Raji (cell line): ENCODE measurements around the gene COL25A1.

ENCODE experiments used
- POLR2A ChIP-seq: IDR thresholded peaks from 2 replicates; pipeline ENCODE4 v1.6.1; 2011; ENCODE audit warnings: low read depth, low read length, control low read depth; ENCODE audit not compliant: insufficient read depth

The COL25A1 gene

DNA sequence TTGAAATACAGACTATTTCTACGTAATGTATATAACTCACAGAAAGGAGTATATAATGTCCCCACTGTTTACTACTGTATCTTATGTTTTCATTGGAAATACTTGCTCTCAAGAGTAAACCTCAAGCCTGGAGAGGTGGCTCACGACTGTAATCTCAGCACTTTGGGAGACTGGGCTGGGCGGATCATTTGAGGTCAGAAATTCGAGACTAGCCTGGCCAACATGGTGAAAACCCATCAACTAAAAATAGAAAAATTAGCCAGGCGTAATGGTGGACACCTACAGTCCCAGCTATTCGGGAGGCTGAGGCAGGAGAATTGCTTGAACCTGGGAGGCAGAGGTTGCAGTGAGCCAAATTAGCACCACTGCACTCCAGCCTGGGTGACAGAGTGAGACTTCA is 92.8 kb downstream of the COL25A1 start:
- TF ChIP-seq POLR2A, result no peak

DNA sequence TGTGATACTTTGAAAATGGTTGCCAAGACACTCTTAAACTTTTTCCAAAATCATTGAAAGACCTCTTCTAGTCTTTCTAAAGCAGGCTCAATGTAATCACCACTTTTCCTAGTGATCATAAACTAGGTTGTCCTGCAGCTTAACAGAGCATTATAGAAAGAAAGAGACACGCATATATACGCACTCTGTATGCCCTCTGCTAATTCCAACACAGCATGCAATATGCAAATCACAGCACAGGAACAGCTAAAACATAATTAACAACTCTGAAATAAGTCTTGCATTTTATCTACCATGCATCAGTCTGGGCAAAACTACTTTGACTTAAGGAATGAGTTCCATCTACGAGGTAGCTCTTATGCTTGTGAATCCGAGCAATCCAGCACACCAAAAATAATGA is 94.6 kb downstream of the COL25A1 start:
- no peak for TF ChIP-seq POLR2A

DNA sequence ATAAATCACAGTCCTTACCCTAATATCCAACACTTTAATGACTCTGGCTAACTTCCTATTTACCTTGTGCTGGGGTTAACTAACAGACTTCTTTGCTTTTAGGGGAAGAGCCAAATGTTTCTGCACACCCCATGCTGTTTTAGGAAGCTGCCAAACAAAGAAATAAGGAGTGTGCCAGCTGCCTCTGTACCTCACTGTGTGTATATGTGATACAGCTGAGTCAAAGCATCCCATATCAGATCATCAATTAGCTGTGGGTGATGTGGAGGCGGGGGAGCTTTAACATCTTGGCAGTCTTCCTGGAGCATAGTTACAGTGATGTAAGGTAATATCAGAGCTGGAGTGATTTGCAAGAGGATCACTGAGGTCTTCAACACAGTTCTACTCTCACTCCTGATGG is 95.4 kb downstream of the COL25A1 start:
- TF ChIP-seq POLR2A, result no peak

DNA sequence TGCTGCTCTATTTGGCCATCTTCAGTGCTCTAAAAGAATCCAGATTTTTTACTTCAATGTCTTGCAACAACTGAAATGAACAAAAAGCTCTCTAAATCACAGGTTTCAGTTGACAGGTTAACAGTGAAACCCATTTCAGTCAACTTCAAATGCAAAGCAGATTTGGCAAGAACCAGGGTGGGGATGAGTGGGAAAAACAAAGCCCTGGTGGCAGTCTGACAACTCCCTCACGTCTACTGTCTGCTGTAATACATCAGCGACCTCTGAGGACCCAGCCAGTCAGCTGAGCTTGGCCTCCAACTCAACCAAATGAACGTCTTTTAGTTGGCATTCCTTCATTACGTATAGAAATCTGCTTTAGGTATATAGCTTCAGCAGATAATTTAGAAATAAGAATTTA is 95.8 kb downstream of the COL25A1 start:
- TF ChIP-seq POLR2A, result no peak

DNA sequence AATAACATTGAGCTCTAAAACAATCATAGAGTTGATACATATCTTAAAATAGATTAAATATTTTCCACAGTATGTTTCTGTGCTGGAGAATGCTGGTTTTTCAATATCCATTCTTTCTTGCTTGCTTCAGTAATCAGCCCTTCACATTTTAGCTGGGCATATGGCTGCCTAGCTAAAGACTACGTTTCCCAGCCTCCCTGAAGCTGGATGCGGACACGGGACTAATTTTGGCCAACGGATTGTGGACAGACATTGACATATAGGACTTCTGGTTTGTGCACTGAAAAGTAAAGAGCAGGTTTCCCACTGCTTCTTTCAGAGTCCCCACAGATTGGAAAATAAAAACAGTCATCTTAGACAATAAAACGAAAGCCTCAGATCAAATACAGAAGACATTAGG is 97.3 kb downstream of the COL25A1 start:
- TF ChIP-seq POLR2A, result no peak

DNA sequence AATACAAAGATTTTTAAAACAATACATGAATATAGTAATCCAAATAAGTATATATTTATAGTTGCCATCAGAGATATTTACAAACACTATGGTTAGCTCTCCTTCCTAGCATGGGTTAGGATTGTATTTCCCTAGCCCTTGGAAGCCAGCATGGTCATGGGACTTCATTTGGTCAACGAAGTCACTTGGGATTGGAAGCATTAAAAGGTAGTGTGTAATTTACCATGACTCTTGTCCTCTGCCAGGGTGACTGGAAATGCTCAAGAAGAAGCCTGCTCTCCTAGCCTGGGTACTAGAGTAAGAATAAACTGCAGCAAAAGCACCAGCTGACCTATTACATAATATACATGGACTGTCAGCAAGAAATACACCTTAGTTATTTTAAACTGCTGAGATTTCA is 102.9 kb downstream of the COL25A1 start:
- TF ChIP-seq POLR2A, result no peak

DNA sequence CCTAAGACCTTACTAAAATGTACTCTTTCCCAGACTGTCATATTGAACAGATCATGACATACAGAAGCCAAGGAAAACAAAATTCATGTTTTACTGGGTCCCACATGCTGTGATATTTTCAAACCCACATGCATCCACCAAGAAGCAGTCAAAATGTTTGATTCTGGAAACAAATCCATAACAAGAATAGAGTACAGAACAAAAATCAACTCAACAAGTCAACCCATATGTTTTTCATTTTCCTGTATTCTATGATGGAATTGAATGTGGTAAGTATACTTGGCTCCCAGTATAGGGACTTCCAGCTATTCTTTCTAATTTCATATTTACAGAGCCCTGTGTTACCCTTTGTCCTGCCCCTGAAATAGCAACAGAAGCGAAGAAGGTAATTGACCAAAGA is 106.8 kb downstream of the COL25A1 start:
- no peak for TF ChIP-seq POLR2A

DNA sequence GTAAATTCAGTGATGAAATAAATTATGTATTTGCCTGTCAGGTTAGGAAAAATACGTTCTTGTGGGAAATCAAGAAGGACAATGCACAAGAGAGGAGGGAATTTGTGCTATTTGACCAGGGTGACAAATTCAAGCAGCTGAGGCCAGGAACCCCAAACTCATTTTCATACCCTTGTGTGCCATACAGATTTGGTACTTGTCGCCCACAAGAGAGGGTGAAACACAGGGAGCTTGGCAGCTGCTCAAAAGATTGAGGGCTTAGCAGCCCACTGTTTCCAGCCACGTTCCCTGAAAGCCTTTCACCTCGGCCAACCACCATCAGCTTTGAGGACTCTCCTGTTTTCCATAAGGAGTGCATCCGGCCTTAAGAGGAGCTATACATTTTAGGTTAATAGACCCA is 111.2 kb downstream of the COL25A1 start:
- no peak for TF ChIP-seq POLR2A

DNA sequence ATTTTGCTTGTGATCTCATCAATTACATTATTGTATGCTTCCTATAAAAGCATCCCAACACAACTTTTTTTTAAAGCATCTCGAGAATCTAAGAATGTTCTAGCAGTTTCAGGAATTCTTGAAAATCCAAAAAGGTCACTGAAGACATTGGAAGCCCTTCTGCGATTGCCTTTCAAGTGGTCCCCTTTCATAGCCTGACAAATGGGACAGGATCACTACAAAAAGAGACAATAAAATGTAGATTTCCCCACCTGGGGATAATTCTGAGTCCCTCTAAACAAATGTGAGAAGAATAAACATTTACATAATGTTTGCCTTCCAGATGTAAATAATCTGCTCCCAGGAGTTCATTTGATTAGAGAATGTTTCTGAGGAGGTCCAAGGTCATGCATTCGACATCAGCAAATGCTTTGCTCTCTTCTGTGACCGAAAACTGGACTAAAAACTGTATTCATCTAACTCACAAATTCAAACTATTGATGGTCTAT is 116.0 kb downstream of the COL25A1 start:
- TF ChIP-seq POLR2A, result no peak

DNA sequence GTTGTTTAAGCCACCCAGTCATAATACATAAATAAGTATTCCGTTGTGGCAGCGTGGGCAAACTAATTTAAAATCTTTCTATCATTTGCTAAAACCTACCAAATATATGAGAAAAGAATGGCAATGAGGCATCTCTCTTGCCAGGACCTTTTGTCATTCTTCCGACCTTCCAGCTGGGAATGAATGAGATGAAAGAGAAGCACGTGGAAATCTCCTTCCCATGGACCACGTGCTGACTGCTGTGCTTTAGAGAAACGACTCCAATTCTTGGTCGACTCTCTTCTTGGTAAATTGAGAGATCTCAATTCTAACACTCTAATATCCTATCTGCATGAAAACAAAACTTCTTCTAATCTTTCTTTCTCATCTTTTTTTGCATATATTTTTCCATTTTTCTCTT is 116.5 kb downstream of the COL25A1 start:
- no peak for TF ChIP-seq POLR2A

DNA sequence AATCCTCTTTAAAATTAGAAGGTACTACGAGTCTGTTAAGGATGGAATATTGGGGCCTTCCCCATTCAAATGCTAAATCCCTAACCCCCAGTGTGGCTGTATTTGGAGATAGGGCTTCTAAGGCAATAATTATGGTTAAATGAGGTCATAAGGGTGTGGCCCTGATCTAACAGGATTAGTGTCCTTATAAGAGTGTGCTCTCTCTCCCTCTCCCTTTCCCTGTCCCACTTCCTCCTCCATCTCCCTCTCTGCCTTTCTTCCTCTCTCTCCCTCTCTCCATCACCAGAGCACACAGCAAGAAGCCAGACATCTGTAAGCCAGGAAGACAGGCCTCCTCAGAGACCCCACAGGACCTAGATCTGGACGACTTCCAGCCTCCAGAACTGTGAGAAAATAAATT is 116.9 kb downstream of the COL25A1 start:
- TF ChIP-seq POLR2A, result no peak

DNA sequence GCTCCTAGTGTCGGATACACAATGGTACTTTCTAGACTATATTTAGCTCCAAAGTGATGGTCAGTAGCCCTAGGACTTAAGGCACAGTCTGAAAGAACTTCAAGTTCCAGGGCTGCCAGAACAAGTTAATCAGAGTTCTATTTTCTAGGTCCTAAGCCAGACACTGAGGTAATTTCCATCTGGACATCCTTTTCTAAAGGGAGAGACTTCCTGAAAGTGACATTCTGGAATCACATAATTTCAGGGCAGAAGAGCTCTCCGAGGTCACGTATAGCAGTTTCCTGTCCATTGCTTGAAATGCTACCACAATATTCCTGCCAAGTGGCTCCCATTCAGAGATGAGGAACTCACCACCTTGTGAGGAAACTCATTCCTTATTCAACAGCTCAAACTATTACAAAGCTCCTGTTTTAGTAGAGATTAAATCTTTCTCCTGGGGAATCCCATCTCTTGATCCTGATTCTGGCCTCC is 117.9 kb downstream of the COL25A1 start:
- TF ChIP-seq POLR2A, result no peak

DNA sequence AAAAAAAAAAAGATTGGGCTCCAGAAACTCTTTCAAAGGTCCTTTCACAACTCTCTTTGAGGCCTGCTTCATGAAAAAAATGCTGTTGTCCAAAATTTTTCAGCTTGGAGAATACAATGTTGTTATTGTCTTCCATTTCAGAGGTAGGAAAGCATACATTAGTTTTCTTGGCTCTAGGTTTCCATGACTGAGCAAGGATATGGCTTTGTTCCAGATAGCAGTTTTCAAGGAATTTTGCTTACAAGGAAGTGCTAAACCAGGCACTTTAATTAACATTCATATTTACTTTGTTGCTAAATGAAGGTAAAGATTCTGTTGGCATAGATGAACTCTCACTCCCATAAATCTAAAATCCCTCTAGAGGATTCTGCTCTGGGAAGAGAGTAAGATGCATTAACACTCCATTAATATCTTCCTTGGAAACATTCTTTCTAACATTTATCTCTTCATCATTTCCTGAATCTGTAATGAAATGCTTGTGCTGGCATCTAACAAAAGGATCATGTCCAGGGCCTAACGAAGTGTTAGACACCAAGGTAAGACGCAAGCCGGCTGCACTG is 118.4 kb downstream of the COL25A1 start:
- TF ChIP-seq POLR2A, result no peak

DNA sequence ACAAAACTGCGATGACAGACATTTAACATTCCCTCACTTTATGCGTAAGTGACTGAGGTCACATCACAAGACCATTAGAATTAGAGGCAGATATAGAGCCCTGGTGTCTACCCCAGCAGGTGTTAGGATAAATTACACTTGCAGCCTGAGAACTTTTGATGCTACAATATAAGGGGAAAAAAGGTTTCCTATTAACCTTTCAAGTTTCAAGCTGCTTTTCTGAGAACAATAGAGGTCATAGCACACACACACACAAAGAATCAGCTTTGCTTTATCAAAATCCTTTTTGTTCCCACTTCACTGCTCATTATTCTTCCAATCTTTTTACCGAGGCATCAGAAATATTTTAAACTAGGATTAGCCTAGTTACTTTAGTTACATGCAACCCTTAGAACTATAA is 119.8 kb downstream of the COL25A1 start:
- no peak for TF ChIP-seq POLR2A

DNA sequence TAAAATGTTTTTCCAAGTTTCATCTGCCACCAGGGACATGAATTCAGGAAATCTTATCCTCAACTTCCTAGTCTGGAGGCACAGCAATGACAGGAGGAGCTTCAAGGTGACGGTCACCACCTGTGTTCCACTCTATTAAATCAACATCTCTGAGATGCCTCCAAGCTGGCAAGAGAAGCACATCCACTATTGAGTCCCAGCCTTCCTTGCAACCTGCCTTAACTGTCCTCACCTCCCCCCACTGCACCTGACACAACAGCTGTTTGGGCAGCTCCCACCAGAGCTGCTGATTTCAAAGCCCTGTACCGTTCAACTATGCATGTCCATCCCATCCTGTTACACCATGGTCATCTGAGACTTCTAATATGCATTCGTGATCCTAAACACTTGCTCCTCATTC is 123.4 kb downstream of the COL25A1 start:
- no peak for TF ChIP-seq POLR2A

DNA sequence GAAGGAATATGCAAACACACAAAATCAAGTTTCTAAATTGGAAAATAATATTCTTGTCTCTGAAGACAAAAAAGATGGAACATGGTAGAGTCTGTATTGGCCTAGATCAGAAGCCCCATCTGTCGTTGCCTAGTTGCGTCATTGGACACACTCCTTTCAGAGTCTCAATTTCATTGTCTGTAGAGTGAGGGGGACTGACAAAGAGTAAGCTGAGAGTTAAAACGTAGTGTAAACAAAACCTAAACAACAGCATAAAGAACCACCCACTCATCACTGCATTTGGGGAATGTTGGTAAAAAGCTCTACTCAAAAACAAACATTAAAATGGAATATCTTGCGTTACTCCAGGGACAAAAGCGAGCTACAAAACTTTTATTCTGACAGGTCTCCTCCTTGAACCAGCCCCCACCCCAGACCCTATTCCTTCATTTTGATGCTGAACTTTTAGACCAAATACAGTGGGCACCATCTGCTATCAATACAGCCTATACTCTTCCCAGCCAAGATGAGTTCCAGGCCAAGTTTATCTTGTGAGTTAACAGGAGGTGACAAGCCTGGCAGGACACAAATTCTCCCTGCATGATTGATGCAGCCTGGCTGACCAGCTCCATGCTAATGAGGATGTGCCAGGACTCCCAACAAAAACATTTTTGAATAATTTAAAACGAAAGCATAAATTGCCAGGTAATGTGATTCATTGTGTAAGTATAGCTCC is 125.2 kb downstream of the COL25A1 start:
- no peak for TF ChIP-seq POLR2A

DNA sequence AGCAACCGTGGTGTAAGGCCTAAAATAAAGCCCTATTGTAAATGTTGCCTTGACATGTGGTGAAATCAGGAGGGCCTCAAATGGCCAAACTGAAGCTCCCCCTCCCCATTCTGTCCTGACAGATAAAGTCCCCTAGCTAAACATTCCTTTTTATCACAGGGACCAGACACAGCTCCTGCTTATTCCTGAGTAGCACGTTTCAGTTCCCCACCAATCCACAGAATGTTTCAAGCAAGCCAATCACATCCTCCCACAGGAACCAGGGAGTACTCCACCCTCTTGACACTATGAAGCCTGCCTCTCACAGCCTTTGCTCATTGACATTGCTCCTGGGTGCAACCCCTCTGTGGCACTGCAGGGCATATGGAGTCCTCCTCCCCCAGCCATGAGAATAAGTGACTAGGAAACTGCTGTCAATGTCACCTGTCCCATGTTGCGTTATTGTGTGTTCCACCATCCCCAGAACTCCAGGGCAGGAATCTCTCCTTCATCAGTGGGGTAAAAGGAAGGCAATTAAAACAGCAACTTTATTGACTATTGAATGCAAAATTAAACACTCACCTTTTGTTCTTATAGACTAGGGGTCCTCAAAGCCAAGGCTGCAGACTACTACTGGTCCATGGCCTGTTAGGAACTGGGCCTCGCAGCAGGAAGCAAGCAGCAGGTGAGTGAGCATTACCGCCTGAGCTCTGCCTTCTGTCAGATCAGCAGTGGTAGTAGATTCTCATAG is 128.1 kb downstream of the COL25A1 start:
- TF ChIP-seq POLR2A, result no peak

DNA sequence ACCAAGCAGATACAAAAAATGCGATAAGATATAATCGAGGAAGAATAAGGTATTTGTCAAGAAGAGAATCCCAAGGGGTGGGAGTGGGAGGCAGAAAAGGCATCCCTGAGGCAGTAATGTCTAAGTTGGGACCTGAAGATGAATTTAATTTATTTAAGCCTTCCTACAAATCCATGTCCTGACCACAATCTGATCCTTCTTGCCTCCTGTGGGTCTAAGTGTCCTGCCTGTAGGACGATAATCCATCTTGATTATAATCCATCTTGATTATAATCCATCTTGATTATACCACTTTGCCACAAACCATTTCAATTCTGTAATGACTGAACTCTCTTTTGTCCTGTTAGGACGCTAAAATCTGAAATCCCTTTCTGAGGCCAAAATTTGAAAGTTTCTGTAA is 130.2 kb downstream of the COL25A1 start:
- no peak for TF ChIP-seq POLR2A
